ENCODE measurements around the gene CLEC3B.
A peak's percentile ranks its signal among the peaks of the same experiment; 100 is the strongest.

Gene CLEC3B

GRCh38 chr3:45008117-45008516 is 18.0 kb upstream of the CLEC3B start:
- H3K27ac ChIP-seq (ENCODE audit: poor library complexity, severe bottlenecking): no peak overlapping the region
- H3K4me3 ChIP-seq (ENCODE audit: severe bottlenecking): no peak overlapping the region
- DNase-seq (ENCODE audit: low spot score) (no peak), ATAC-seq (ENCODE audit: low read depth) (peak; percentile 37; the same call in 2 of the 3 replicates)
- H3K27me3 ChIP-seq (ENCODE audit: insufficient read depth, poor library complexity, severe bottlenecking): no peaks in the 10 kb centered on the region
- no peaks in the 10 kb centered on the region for H3K4me1 ChIP-seq (ENCODE audit: insufficient read depth, poor library complexity, severe bottlenecking)
- peaks cover 71% of the 10 kb centered on the region for H3K36me3 ChIP-seq (ENCODE audit: low read depth)
- H3K9me3 ChIP-seq (ENCODE audit: severe bottlenecking): no peaks in the 10 kb centered on the region
- TF ChIP-seq, protein P1, sequence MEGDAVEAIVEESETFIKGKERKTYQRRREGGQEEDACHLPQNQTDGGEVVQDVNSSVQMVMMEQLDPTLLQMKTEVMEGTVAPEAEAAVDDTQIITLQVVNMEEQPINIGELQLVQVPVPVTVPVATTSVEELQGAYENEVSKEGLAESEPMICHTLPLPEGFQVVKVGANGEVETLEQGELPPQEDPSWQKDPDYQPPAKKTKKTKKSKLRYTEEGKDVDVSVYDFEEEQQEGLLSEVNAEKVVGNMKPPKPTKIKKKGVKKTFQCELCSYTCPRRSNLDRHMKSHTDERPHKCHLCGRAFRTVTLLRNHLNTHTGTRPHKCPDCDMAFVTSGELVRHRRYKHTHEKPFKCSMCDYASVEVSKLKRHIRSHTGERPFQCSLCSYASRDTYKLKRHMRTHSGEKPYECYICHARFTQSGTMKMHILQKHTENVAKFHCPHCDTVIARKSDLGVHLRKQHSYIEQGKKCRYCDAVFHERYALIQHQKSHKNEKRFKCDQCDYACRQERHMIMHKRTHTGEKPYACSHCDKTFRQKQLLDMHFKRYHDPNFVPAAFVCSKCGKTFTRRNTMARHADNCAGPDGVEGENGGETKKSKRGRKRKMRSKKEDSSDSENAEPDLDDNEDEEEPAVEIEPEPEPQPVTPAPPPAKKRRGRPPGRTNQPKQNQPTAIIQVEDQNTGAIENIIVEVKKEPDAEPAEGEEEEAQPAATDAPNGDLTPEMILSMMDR (IDR thresholded peaks at IDR 0.05; ENCODE audit: poor library complexity, severe bottlenecking): no peak

GRCh38 chr3:45009868-45010267 is 16.2 kb upstream of the CLEC3B start:
- Histone ChIP-seq H3K27me3 (ENCODE audit: insufficient read depth, poor library complexity, severe bottlenecking) (no peaks in the 10 kb centered on the region), H3K27ac (ENCODE audit: poor library complexity, severe bottlenecking) (no peak overlapping the region), H3K9me3 (ENCODE audit: severe bottlenecking) (no peaks in the 10 kb centered on the region), H3K4me1 (ENCODE audit: insufficient read depth, poor library complexity, severe bottlenecking) (no peaks in the 10 kb centered on the region), H3K4me3 (ENCODE audit: severe bottlenecking) (no peak overlapping the region), H3K36me3 (ENCODE audit: low read depth) (peaks cover 62% of the 10 kb centered on the region)
- DNase-seq (ENCODE audit: low spot score): no peak
- TF ChIP-seq, protein P1 (IDR thresholded peaks at IDR 0.05; ENCODE audit: poor library complexity, severe bottlenecking): no peak
- no peak for ATAC-seq (ENCODE audit: low read depth)

DNA sequence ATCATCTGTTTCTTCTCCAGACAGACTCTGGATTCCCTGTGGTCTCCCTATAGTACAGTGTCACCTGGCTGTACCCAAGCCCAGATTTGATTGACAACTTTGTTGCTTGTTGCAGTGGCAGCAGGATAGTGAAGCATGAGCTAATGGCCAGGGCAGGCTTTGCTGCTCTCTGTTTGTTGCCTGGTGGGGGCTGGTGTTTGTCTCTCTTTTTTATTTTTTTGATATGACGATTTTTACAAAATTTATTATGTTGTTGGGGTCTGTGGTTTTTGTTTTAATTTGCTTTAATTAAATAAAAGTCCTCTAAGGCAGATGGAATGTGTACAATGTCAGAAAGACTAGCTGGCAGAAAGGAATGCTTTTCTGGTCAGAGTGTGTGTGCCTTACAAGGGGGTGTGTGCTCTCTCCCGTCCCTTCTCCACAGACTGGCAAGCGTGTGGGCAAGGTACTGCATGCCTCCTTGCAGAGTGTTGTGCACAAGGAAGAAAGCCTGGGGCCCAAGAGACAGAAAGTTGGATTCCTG is 15.2 kb upstream of the CLEC3B start:
- DNase-seq (ENCODE audit: low spot score) (no peak), ATAC-seq (ENCODE audit: low read depth) (peak; percentile 78)
- Histone ChIP-seq H3K4me3 (ENCODE audit: severe bottlenecking) (no peak overlapping the region), H3K27ac (ENCODE audit: poor library complexity, severe bottlenecking) (peak overlapping the region; percentile 42), H3K36me3 (ENCODE audit: low read depth) (peaks cover 52% of the 10 kb centered on the region), H3K9me3 (ENCODE audit: severe bottlenecking) (no peaks in the 10 kb centered on the region), H3K27me3 (ENCODE audit: insufficient read depth, poor library complexity, severe bottlenecking) (no peaks in the 10 kb centered on the region), H3K4me1 (ENCODE audit: insufficient read depth, poor library complexity, severe bottlenecking) (no peaks in the 10 kb centered on the region)
- TF ChIP-seq, protein P1 (IDR thresholded peaks at IDR 0.05; ENCODE audit: poor library complexity, severe bottlenecking): no peak

DNA sequence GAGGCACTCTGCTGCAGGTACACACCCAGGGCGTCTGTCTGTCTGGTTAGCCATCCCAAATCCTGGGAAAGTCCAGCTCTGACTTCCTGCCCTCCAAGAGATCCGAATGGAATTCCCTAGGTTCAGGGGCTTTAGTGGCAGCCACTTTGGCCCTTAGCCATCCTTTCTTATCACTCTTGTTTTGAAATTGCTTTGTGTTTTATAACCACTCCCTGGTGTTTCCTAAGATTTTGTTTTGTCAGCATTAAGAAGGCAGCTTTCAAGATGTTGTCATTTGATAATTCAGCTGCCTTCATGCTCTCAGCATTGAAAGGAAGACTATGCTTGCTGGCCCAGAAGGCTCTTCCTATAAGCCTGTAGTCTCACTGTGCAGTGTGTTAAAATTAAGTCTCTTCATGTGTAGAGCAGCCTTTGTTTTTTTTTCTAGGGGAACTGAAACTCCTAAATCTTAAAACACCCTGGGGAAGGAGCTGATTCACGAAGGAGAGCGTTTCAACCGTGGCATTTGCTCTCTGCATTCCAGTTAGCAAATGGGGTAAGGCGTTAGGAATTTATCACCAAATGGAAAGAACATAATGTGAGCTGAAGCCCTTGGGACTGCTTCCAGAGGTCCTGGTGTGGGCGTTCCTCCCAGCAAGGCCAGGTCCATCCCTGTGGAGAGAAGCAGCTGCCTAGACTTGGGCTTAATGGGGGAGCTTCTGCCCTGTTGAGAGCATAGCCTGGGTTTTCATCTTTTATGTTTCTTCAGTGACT is 14.2 kb upstream of the CLEC3B start:
- no peak for ATAC-seq (ENCODE audit: low read depth)

More for the DNA sequence above, 14.2 kb upstream of the CLEC3B start:
- Histone ChIP-seq H3K36me3 (ENCODE audit: low read depth) (peaks cover 51% of the 10 kb centered on the region), H3K4me3 (ENCODE audit: severe bottlenecking) (no peak overlapping the region), H3K4me1 (ENCODE audit: insufficient read depth, poor library complexity, severe bottlenecking) (no peaks in the 10 kb centered on the region), H3K27ac (ENCODE audit: poor library complexity, severe bottlenecking) (peak overlapping the region; percentile 42), H3K9me3 (ENCODE audit: severe bottlenecking) (no peaks in the 10 kb centered on the region), H3K27me3 (ENCODE audit: insufficient read depth, poor library complexity, severe bottlenecking) (no peaks in the 10 kb centered on the region)
- TF ChIP-seq, protein P1 (IDR thresholded peaks at IDR 0.05; ENCODE audit: poor library complexity, severe bottlenecking): no peak
- DNase-seq (ENCODE audit: low spot score): no peak
